ENCODE data around the gene CYP27A1. TPM values are rescaled to one million over a fixed set of nuclear protein-coding genes. Genes with fewer than 3 reads are reported as not detected.
"Not testable (repeated sequence)": the region's sequence is repeated elsewhere in the genome, so short reads cannot be mapped to it uniquely, and the experiment has no call there.

CYP27A1 gene
- total and polyA plus RNA-seq, 2 donors from 2014 or later: 18.5 to 43.3 TPM

DNA sequence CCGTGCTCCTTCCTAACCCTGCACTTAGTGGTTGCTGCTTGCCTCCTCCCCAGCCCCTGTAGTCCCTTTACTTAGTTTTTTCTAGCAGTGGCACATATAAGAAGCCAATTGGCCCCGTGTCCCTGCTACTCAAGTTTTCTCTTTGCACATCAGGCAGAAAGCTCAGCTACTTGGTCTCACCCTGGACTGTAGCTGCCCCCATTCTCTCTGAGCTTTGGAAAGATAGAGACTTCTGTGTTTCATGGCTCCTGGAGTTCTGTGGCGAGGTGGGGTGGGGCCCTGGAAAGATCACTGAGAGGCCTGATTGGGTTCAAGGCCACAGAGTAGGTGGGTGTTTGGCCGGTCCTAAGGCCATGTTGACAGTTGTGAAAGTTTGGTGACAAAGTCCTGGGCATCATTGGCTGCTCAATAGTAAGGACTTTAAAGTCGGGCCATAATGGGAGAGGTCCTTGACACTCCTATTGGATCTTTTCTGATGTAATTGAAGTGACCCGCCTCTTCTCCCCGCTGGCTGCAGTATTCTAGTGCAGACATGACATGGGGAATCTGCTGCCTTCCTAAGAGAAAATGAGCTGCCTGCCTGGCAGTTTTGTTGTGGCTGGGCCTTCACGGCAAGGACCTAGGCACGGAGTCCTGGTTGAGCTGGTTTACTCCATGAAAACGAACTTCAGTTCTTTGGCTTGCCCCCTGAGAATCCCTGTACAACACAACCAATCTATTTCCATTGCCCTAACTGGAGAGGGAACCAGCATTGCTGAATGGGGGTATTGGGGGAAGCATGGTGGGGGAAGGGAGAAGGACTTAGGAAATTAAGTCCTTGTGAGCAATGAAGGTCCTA is 26.2 kb upstream of the CYP27A1 start:
- TF ChIP-seq, protein P1, sequence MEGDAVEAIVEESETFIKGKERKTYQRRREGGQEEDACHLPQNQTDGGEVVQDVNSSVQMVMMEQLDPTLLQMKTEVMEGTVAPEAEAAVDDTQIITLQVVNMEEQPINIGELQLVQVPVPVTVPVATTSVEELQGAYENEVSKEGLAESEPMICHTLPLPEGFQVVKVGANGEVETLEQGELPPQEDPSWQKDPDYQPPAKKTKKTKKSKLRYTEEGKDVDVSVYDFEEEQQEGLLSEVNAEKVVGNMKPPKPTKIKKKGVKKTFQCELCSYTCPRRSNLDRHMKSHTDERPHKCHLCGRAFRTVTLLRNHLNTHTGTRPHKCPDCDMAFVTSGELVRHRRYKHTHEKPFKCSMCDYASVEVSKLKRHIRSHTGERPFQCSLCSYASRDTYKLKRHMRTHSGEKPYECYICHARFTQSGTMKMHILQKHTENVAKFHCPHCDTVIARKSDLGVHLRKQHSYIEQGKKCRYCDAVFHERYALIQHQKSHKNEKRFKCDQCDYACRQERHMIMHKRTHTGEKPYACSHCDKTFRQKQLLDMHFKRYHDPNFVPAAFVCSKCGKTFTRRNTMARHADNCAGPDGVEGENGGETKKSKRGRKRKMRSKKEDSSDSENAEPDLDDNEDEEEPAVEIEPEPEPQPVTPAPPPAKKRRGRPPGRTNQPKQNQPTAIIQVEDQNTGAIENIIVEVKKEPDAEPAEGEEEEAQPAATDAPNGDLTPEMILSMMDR (IDR thresholded peaks at IDR 0.05; ENCODE audit: borderline replicate concordance, extremely low read depth, insufficient read depth): no peak
- intact Hi-C loops (cut with DNase I): no loop called here
- peaks cover 2 to 26% (median 9%) of the 10 kb centered on the region in 3 donors for H3K36me3 ChIP-seq (ENCODE audit: control insufficient read depth in 2 of 3, insufficient read depth in 3 of 3, low read length in 3 of 3)
- DNase-seq: no peak
- no peak overlapping the region for H3K9ac ChIP-seq (ENCODE audit: low read length in 3 of 3)
- no peak for FAIRE-seq
- H3K27me3 ChIP-seq (ENCODE audit: control insufficient read depth, insufficient read depth, low read length): no peaks in the 10 kb centered on the region
- no peaks in the 10 kb centered on the region for H3K9me3 ChIP-seq (ENCODE audit: control insufficient read depth in 2 of 3, insufficient read depth in 1 of 3, low read length in 3 of 3)
- H3K4me3 ChIP-seq (ENCODE audit: low read length in 3 of 3): no peak overlapping the region
- H3K4me1 ChIP-seq (ENCODE audit: control insufficient read depth in 2 of 3, insufficient read depth in 2 of 3, low read depth in 1 of 3, low read length in 3 of 3): no peaks in the 10 kb centered on the region
- H3K27ac ChIP-seq (ENCODE audit: low read depth in 2 of 2, low read length in 2 of 2): no peak overlapping the region

DNA sequence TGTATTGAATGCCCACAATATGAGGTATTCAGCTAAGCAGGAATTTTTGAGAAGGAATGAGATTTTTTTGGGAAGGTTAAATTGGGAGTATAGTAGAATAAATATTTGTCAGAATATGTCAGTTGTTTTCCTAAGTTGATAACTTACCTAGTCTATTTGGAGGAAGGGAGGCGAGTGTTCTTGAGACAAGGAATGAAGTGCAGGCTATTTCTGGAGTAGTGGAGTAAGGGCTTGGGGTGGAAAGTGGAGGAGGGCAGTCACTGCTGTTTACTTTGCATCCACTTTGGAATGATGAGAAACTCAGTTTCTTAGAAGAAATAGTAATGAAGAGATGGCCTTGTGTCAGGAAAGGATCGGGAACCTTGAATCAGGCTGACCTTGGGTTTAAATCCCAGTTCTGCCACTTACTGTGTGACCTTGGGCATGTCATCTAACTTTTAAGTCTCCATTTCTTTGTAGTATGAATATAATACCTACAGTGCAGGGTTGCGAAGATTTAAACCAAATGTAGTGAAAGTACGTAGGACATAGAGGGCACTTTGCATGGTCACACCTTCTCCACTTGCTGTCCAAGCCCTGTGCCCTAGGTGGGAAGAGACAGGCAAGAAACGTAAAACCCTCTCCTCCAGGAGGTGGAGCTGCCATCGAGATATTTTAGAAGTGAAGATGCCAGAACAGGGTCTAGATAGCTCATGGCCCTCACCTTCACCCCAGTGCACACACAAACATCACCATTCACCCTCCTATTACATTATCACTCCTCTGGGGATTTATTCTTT is 25.2 kb upstream of the CYP27A1 start:
- no peak overlapping the region for H3K27ac ChIP-seq (ENCODE audit: low read depth in 2 of 2, low read length in 2 of 2)
- peaks cover 0 to 21% (median 6%) of the 10 kb centered on the region in 3 donors for H3K36me3 ChIP-seq (ENCODE audit: control insufficient read depth in 2 of 3, insufficient read depth in 3 of 3, low read length in 3 of 3)
- DNase-seq (no peak), FAIRE-seq (no peak)
- no peaks in the 10 kb centered on the region for H3K4me1 ChIP-seq (ENCODE audit: control insufficient read depth in 2 of 3, insufficient read depth in 2 of 3, low read depth in 1 of 3, low read length in 3 of 3)
- H3K4me3 ChIP-seq (ENCODE audit: low read length in 3 of 3): no peak overlapping the region
- H3K9me3 ChIP-seq (ENCODE audit: control insufficient read depth in 2 of 3, insufficient read depth in 1 of 3, low read length in 3 of 3): no peaks in the 10 kb centered on the region
- H3K27me3 ChIP-seq (ENCODE audit: control insufficient read depth, insufficient read depth, low read length): no peaks in the 10 kb centered on the region
- intact Hi-C loops (cut with DNase I): no loop called here
- TF ChIP-seq, protein P1 (IDR thresholded peaks at IDR 0.05; ENCODE audit: borderline replicate concordance, extremely low read depth, insufficient read depth): no peak
- H3K9ac ChIP-seq (ENCODE audit: low read length in 3 of 3): no peak overlapping the region

DNA sequence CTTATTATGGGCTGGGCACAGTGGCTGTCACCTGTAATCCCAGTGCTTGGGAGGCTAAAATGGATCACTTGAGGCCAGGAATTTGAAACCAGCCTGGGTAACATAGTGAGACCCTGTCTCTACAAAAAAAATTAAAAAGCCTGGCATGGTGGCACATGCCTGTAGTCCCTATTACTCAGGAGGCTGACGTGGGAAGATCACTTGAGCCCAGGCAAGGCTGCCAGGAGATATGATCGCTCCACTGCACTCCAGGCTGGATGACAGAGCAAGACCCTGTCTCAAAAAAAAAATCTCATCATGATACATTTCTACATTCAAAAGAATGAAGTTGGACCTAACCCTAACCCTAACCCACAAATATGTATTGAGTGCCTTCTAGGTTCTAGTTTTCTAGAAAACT is 20.2 kb upstream of the CYP27A1 start:
- intact Hi-C loops (cut with DNase I): no loop called here
- Histone ChIP-seq H3K27me3 (ENCODE audit: control insufficient read depth, insufficient read depth, low read length) (no peaks in the 10 kb centered on the region), H3K9ac (ENCODE audit: low read length in 3 of 3) (no peak overlapping the region), H3K4me1 (ENCODE audit: control insufficient read depth in 2 of 3, insufficient read depth in 2 of 3, low read depth in 1 of 3, low read length in 3 of 3) (no peaks in the 10 kb centered on the region), H3K27ac (ENCODE audit: low read depth in 2 of 2, low read length in 2 of 2) (no peak overlapping the region), H3K36me3 (ENCODE audit: control insufficient read depth in 2 of 3, insufficient read depth in 3 of 3, low read length in 3 of 3) (no peaks in the 10 kb centered on the region), H3K9me3 (ENCODE audit: control insufficient read depth in 2 of 3, insufficient read depth in 1 of 3, low read length in 3 of 3) (no peaks in the 10 kb centered on the region), H3K4me3 (ENCODE audit: low read length in 3 of 3) (no peak overlapping the region)
- DNase-seq (no peak), FAIRE-seq (no peak)
- TF ChIP-seq, protein P1 (IDR thresholded peaks at IDR 0.05; ENCODE audit: borderline replicate concordance, extremely low read depth, insufficient read depth): no peak

DNA sequence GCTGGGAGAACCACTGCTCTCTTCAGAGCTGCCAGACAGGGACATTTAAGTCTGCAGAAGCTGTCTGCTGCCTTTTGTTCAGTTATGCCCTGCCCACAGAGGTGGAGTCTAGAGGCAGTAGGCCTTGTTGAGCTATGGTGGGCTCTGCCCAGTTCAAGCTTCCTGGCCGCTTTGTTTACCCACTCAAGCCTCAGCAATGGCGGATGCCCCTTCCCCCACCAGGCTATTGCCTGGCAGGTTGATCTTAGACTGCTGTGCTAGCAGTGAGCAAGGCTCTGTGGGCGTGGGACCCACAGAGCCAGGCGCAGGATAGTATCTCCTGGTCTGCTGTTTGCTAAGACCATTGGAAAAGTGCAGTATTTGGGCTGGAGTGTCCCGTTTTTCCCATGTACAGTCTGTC is 9.2 kb upstream of the CYP27A1 start:
- H3K9me3 ChIP-seq (ENCODE audit: control insufficient read depth in 2 of 3, insufficient read depth in 1 of 3, low read length in 3 of 3); H3K4me1 ChIP-seq (ENCODE audit: control insufficient read depth in 2 of 3, insufficient read depth in 2 of 3, low read depth in 1 of 3, low read length in 3 of 3); H3K36me3 ChIP-seq (ENCODE audit: control insufficient read depth in 2 of 3, insufficient read depth in 3 of 3, low read length in 3 of 3); H3K4me3 ChIP-seq (ENCODE audit: low read length in 3 of 3); intact Hi-C loops (cut with DNase I); FAIRE-seq; H3K9ac ChIP-seq (ENCODE audit: low read length in 3 of 3); H3K27ac ChIP-seq (ENCODE audit: low read depth in 2 of 2, low read length in 2 of 2); H3K27me3 ChIP-seq (ENCODE audit: control insufficient read depth, insufficient read depth, low read length); DNase-seq: not testable (repeated sequence)
